H1 (cell line): ENCODE measurements around the gene NAV2. TPM values are rescaled to one million over a fixed set of nuclear protein-coding genes. Genes with fewer than 3 reads are reported as not detected.
"Not testable (repeated sequence)": the region's sequence is repeated elsewhere in the genome, so short reads cannot be mapped to it uniquely, and the experiment has no call there.

Source experiments
- CTCF ChIA-PET: fragments of 300-600 bp; sonication (Branson Sonifier 250); formaldehyde crosslinking; loops from one replicate; lab custom pipeline; 2021; ENCODE audit not compliant: partially characterized antibody; lab: Charles Lee
- POLR2A ChIA-PET: fragments of 300-600 bp; sonication (Branson Sonifier 250); formaldehyde crosslinking; loops from one replicate; lab custom pipeline; 2021; ENCODE audit warnings: inconsistent platforms; ENCODE audit not compliant: partially characterized antibody; lab: Charles Lee
- DNase-seq, 2 experiments: peaks; one replicate each; pipeline versions ENCODE4 v3.0.0 to v3.0.0-alpha.2; 2010 to 2022; ENCODE audit warnings: low spot score in 2 of 2, low read depth in 1 of 2, mixed read lengths in 1 of 2
- FAIRE-seq: peaks from 2 replicates; lab custom pipeline; 2011; peaks lifted over from hg19 to GRCh38; lab: Jason Lieb, UNC
- H2AFZ ChIP-seq: 2 replicates; pipeline ENCODE4 v1.8.1; 2012; ENCODE audit warnings: low read length, inconsistent platforms
- H2AK5ac ChIP-seq: 2 replicates; pipeline ENCODE4 v1.6.1; 2013; ENCODE audit warnings: low read depth, low read length
- H2BK120ac ChIP-seq: replicated peaks from 2 replicates; pipeline ENCODE3; 2013; ENCODE audit warnings: low read depth, low read length, inconsistent platforms
- H2BK12ac ChIP-seq: 2 replicates; pipeline ENCODE4 v1.6.1; 2013; ENCODE audit warnings: low read depth, low read length
- H2BK15ac ChIP-seq: 2 replicates; pipeline ENCODE4 v1.6.1; 2013; ENCODE audit warnings: low read length
- H2BK20ac ChIP-seq: 2 replicates; pipeline ENCODE4 v1.6.1; 2013; ENCODE audit warnings: low read length
- H2BK5ac ChIP-seq: 2 replicates; pipeline ENCODE4 v1.6.1; 2013; ENCODE audit warnings: low read depth, low read length
- H3K14ac ChIP-seq: 2 replicates; pipeline ENCODE4 v1.6.1; 2013; ENCODE audit warnings: inconsistent platforms; ENCODE audit not compliant: insufficient read length
- H3K18ac ChIP-seq: 2 replicates; pipeline ENCODE4 v1.6.1; 2013; ENCODE audit warnings: low read length; ENCODE audit errors: extremely low read depth
- H3K23ac ChIP-seq: 2 replicates; pipeline ENCODE4 v1.6.1; 2013; ENCODE audit warnings: inconsistent platforms; ENCODE audit not compliant: insufficient read length
- H3K23me2 ChIP-seq: 2 replicates; pipeline ENCODE4 v1.6.1; 2013; ENCODE audit warnings: low read depth, low read length
- H3K27ac ChIP-seq: 2 replicates; pipeline ENCODE4 v1.6.1; 2011; ENCODE audit warnings: low read depth, low read length, inconsistent platforms
- H3K27me3 ChIP-seq, 4 experiments: replicated peaks in 1 of 4; 1 replicate in 1 of 4; 2 replicates in 3 of 4; pipeline versions ENCODE4 v1.6.1 to v1.8.1; 2011 to 2013; ENCODE audit warnings: low read length in 3 of 4, mild to moderate bottlenecking in 3 of 4, inconsistent platforms in 2 of 4, mixed read lengths in 2 of 4, moderate library complexity in 1 of 4; ENCODE audit not compliant: control insufficient read depth in 3 of 4, insufficient read depth in 3 of 4; ENCODE audit errors: extremely low read depth in 1 of 4
- H3K36me3 ChIP-seq, 4 experiments: 2 replicates each; pipeline versions ENCODE4 v1.6.1 to v1.8.1; 2011 to 2013; ENCODE audit warnings: mild to moderate bottlenecking in 4 of 4, low read length in 3 of 4, moderate library complexity in 2 of 4, control low read depth in 1 of 4, inconsistent platforms in 1 of 4; ENCODE audit not compliant: insufficient read depth in 4 of 4, control insufficient read depth in 2 of 4
- H3K4ac ChIP-seq: replicated peaks from 2 replicates; pipeline ENCODE3; 2013; ENCODE audit warnings: low read length, low read depth, mixed read lengths, inconsistent platforms; ENCODE audit not compliant: insufficient read length
- H3K4me1 ChIP-seq, 4 experiments: replicated peaks in 1 of 4; 1 replicate in 1 of 4; 2 replicates in 3 of 4; pipeline versions ENCODE4 v1.6.1 to v1.8.1; 2011 to 2013; ENCODE audit warnings: low read length in 3 of 4, inconsistent platforms in 2 of 4, mixed read lengths in 1 of 4; ENCODE audit not compliant: insufficient read depth in 4 of 4, control insufficient read depth in 3 of 4
- H3K4me2 ChIP-seq, 2 experiments: 2 replicates each; pipeline versions ENCODE4 v1.6.1 to v1.8.1; 2011 to 2013; ENCODE audit warnings: low read depth in 2 of 2, low read length in 2 of 2, control low read depth in 1 of 2, inconsistent platforms in 1 of 2, mild to moderate bottlenecking in 1 of 2; ENCODE audit not compliant: insufficient read depth in 1 of 2
- H3K4me3 ChIP-seq, 4 experiments: fragments of 200-600, 300-600 bp in 1 of 4; sonication (generic), shearing (Covaris generic), sonication (Bioruptor Twin) in 1 of 4; 2 replicates each; pipeline versions ENCODE4 v1.5.1 to v1.8.1; 2011 to 2016; ENCODE audit warnings: low read length in 4 of 4, low read depth in 3 of 4, control low read depth in 2 of 4, inconsistent platforms in 2 of 4, mild to moderate bottlenecking in 2 of 4, mixed read lengths in 1 of 4, moderate library complexity in 1 of 4; ENCODE audit not compliant: insufficient read depth in 2 of 4; ENCODE audit errors: extremely low read depth in 1 of 4
- H3K56ac ChIP-seq: replicated peaks from 2 replicates; pipeline ENCODE3; 2013; ENCODE audit warnings: low read depth, mild to moderate bottlenecking, mixed read lengths, low read length, inconsistent platforms; ENCODE audit not compliant: insufficient read length
- H3K79me1 ChIP-seq: 2 replicates; pipeline ENCODE4 v1.6.1; 2013; ENCODE audit warnings: low read depth, low read length, control low read depth
- H3K79me2 ChIP-seq, 2 experiments: 2 replicates each; pipeline versions ENCODE4 v1.6.1 to v1.8.1; 2012 to 2013; ENCODE audit warnings: low read length in 2 of 2, mild to moderate bottlenecking in 2 of 2, inconsistent platforms in 1 of 2; ENCODE audit not compliant: insufficient read depth in 2 of 2, control insufficient read depth in 1 of 2
- H3K9ac ChIP-seq, 4 experiments: replicated peaks in 1 of 4; 1 replicate in 1 of 4; 2 replicates in 3 of 4; pipeline versions ENCODE4 v1.6.1 to v1.8.1; 2011 to 2013; ENCODE audit warnings: low read depth in 3 of 4, low read length in 3 of 4, control low read depth in 2 of 4, mild to moderate bottlenecking in 2 of 4, moderate library complexity in 2 of 4, inconsistent platforms in 1 of 4; ENCODE audit errors: extremely low read depth in 1 of 4
- H3K9me3 ChIP-seq, 2 experiments: 2 replicates each; pipeline versions ENCODE4 v1.6.1 to v1.8.1; 2012 to 2013; ENCODE audit warnings: mild to moderate bottlenecking in 2 of 2, moderate library complexity in 2 of 2, control low read depth in 1 of 2, inconsistent platforms in 1 of 2, low read depth in 1 of 2, low read length in 1 of 2, mixed read lengths in 1 of 2; ENCODE audit not compliant: insufficient read depth in 2 of 2
- H4K20me1 ChIP-seq, 2 experiments: replicated peaks in 1 of 2; 2 replicates each; pipeline versions ENCODE3 to v1.8.1; 2011 to 2013; ENCODE audit warnings: inconsistent platforms in 2 of 2, low read length in 2 of 2, mild to moderate bottlenecking in 1 of 2; ENCODE audit not compliant: insufficient read depth in 2 of 2, control insufficient read depth in 1 of 2
- H4K5ac ChIP-seq: 2 replicates; pipeline ENCODE4 v1.6.1; 2013; ENCODE audit warnings: low read length, low read depth, mixed read lengths, inconsistent platforms; ENCODE audit not compliant: insufficient read length
- H4K8ac ChIP-seq: 2 replicates; pipeline ENCODE4 v1.8.0; 2013; ENCODE audit warnings: mild to moderate bottlenecking, moderate library complexity, low read length, inconsistent platforms; ENCODE audit not compliant: insufficient read depth; ENCODE audit errors: extremely low read depth
- H4K91ac ChIP-seq: replicated peaks from 2 replicates; pipeline ENCODE3; 2013; ENCODE audit warnings: low read length, mixed read lengths, inconsistent platforms; ENCODE audit not compliant: insufficient read length
- WGBS, 2 experiments: shearing (Covaris generic) in 1 of 2; methylation state at CpG; one replicate each; pipeline versions ENCODE4 v1.1.6 to v1.1.7; 2013 to 2015; ENCODE audit warnings: low lambda C conversion rate in 2 of 2, mixed read lengths in 2 of 2, inconsistent platforms in 1 of 2, low coverage in 1 of 2, missing lambda C conversion rate in 1 of 2; ENCODE audit not compliant: insufficient replicate concordance in 2 of 2, insufficient coverage in 1 of 2, insufficient read length in 1 of 2; ENCODE audit errors: extremely low coverage in 1 of 2, missing lambda C conversion rate in 1 of 2; 5-methylcytosine and 5-hydroxymethylcytosine counted together
- polyA plus RNA-seq, 7 experiments: library from polyadenylated mRNA; depleted of rRNA in 3 of 7; stranded (reverse) in 5 of 7; unstranded in 2 of 7; fragments of >200 nt in 5 of 7; fragments of 200-250 nt in 2 of 7; gene quantifications; 1 replicate in 5 of 7; 2 replicates in 1 of 7; 4 replicates in 1 of 7; pipeline versions ENCODE4 v1.2.1 to v1.2.3, GENCODE V29; 2011 to 2013; ENCODE audit warnings: missing spikeins in 2 of 7, mixed read lengths in 2 of 7
- total RNA-seq: library from RNA; stranded (reverse); fragmentation: NEBNext Ultra II Directional; extraction: Animal tissue kit (Norgen Biotek cat#: 25700); gene quantifications from 2 replicates; pipeline ENCODE4 v1.2.1, GENCODE V29; 2021

NAV2 gene
- total and polyA plus RNA-seq, 2 of the 8 experiments (the other 6 are each of a cell fraction or from before 2014, with no cell fraction given), result 35.6 to 73.6 TPM

DNA sequence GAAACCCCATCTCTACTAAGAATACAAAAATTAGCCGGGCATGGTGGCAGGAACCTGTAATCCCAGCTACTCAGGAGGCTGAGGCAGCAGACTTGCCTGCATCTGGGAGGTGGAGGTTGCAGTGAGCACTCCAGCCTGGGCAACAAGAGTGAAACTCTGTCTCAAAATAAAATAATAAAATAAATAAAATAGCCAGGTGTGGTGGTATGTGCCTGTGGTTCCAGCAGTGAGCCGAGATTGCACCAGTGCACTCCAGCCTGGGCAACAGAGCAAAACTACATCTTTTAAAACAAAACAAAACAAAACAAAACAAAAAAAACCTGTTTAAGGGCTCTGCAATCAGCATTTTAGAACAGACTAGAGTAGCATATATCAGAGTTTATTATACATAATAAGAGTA, 214.8 kb downstream of the NAV2 start:
- H2BK5ac ChIP-seq, H2BK120ac ChIP-seq, H3K79me2 ChIP-seq, H2BK20ac ChIP-seq, H3K18ac ChIP-seq, H3K23me2 ChIP-seq, H3K27ac ChIP-seq, FAIRE-seq, H3K4me3 ChIP-seq, H4K91ac ChIP-seq, H3K56ac ChIP-seq, H3K23ac ChIP-seq, H3K4ac ChIP-seq, H4K8ac ChIP-seq, H4K5ac ChIP-seq, DNase-seq, POLR2A ChIA-PET, H3K4me2 ChIP-seq, H3K9ac ChIP-seq, H2BK15ac ChIP-seq, H3K9me3 ChIP-seq, H3K27me3 ChIP-seq, H2AFZ ChIP-seq, H2BK12ac ChIP-seq, H3K4me1 ChIP-seq, H3K36me3 ChIP-seq, H2AK5ac ChIP-seq, H3K14ac ChIP-seq, H4K20me1 ChIP-seq, H3K79me1 ChIP-seq: not testable (repeated sequence)
- WGBS, 2 experiments, result 86% methylated on average over 2 of the region's 2 CpGs; no CpG with 5 or more reads in 1 of the 2 experiments
- CTCF ChIA-PET, result interaction anchor here (0.8 to 1.0 kb wide), 2 partner anchors 24 to 364 kb away, joined by 3 read pairs; no protein-coding TSS in a partner anchor
